HUDEP-2 (cell line): ENCODE data around the gene RPL36AL.
A peak's percentile ranks its signal among the peaks of the same experiment; 100 is the strongest.

Source experiments
- DNase-seq, 76 experiments: peaks; one replicate each; lab custom pipeline; 2025; ENCODE audit not compliant: unreplicated experiment in 76 of 76; lab: John Stamatoyannopoulos, UW

RPL36AL gene

DNA sequence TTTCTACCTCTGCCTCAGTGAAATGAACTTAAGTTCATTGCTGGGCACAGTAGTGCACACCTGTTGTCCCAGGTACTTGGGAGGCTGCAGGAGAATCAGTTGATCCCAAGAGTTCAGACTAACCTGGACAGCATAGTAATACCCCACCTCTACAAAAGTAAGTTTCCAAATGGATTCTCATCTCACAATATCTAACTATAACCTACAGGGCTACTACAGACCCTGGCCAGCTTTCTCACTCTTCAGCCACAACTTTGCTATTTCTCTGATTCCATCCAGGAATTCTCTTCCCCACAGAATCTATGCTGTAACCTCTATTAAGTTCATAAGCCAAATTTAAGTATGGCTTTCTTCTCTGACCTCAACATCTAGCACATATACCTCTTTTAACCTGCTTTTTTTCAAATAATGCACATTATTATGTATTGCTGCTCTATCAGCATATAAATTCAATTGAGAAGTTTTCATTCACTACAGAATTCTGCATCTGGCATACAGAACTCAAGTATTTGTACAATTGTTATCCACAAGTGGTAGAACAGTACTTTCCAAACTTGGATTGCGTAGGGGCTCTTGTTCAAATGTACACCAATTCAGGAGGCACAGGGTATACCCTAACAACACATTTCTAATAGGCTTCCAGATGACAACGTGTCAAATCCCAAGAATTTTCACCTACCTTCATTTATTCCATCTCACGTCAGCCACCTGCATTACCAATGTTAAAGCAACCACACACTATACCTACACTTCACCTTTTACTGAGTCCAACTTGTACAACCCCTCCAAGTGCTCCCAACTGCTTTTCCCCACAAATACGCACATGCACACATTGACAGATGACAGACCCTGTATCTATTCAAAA is 38.1 kb downstream of the RPL36AL start:
- DNase-seq, result peak in 2 of 76 experiments; percentile 14 to 27

DNA sequence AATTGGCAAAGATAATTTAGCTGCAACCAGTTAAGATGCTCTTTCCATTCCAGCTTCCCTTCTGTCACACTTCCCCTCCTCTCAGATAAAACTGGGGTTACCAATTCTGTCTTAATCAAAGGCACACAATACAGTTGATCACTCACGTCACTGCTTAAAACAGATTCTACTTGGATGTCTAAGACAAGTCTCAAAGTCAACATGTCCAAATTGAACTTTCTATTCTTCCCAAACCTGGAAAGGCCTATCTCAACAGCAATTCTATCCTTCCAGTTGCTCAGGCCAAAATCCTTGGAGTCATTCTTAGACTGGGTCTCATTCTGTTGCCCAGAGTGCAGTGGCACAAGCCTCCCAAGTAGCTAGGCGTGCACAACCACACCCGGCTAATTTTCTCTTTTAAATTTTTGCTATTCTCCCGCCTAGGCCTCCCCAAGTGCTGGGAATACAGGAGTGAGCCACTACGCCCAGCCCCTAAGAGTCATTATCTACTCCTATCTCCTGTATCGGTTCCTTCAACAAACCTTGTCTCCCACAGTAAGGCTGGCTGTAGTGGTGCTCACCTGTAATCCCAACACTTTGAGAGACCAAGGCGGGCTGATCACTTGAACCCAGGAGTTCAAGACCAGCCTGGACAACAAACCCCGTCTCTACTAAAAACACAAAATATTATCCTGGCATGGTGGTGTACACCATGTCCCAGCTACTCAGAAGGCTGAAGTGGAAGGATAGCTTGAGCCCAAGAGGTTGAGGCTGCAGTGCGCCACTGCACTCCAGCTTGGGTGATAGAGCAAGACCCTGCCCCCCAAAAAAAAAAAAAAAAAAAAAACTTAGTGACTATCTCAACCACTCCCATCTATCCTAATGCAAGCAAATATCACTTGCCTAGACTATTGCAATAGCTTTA is 39.0 kb downstream of the RPL36AL start:
- peak in 2 of 76 experiments; percentile 16 to 37 for DNase-seq

DNA sequence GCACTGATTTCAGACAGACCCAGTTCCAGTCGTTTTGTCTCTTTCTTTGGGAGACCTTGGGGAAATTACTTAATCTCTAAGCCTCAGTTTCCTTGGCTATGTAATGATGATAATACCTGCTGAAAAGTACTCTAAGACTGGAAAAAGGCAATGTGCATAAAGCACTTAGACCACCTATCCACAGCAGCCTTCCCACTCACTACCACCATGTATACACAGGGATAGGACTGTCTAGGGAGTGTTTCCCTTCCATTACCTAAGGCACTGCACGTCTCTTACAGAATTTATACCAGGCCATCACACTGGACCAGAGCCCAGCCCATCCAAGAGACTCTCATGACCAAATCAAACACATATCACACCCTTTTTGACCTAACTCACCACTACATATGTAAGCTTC is 40.6 kb downstream of the RPL36AL start:
- no peak for DNase-seq

DNA sequence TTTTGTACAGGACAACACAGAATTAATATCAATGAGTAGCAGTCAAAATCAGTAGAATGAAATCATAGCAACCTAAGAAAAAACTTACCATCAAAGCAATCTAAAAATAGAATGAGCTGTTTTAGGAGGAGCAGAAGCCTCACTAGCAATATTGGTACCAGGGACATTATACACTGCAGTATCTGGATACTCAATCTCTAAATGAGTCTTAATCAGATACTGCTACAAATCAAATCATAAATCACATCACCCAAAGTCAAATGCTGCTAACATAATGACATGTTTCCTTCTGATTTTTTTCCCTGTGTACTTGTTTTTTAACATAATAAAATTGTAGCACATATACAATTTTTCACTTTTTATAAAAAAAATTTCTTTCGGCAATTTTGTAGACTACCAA is 42.3 kb downstream of the RPL36AL start:
- DNase-seq, result no peak

DNA sequence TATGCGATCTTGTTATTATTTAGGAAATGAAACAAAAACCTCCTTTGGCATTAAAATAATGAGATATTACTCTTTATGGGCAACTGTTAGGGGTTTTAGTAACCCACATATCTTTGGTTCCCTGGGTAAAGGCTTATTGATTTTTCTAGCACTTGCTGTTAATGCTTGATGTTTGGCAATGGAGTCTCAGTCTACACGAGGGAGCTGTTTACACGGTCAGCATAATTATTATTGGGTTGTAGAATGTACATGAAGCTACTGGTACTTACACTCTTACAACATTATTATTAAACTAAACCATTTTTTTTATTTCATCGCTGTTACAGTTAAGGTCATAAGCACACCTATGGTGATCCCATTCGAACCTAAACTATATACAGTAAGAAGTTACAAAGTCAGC is 46.4 kb downstream of the RPL36AL start:
- no peak for DNase-seq

DNA sequence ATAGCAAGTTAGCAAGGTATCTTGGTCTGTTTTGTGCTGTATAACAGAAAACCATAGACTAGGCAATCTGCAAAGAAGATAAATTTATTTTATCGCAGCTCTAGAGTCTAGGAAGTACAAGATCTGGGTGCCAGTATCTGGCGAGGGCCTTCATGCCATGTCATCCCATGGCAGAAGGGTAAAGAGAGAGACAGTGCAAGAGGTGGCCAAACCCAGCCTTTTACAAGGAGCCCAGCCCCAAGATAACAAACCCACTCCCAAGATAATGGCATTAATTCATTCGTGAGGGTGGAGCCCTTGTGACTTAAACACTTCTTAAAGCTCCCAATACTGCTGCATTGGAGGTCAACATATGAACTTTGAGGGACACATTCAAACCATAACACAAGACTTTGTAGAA is 51.1 kb downstream of the RPL36AL start:
- peak in 5 of 76 experiments; percentile 3 to 30 (median 3) for DNase-seq
